ENCODE results near the gene CORIN. TPM values are rescaled to one million over a fixed set of nuclear protein-coding genes. Genes with fewer than 3 reads are reported as not detected.

Gene CORIN
- total and polyA plus RNA-seq, 2 of the 4 experiments (the other 2 are of a cell fraction): 20.3 to 24.7 TPM

DNA sequence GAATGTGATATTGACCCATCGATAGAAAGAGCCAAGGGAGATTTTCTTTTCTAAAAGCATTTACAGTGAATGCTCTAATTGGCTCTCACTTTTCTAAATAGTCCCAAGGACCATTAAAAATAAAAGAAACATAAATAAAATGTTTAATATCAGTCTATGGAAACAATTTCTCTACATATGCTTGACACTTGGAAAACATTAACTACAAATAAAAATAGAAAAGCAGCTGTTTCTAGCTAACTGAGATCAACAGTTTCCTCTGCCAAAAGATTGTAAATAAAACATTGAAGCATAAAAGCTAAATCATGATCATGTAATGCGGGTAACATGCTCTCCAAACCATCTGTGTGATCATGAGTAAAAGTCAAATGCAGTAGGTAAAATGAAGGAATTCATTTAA is 49.7 kb downstream of the CORIN start:
- Histone ChIP-seq H3K4me2 (ENCODE audit: low read depth, low read length) (no peak overlapping the region), H4K5ac (ENCODE audit: low read depth, low read length) (no peak overlapping the region), H3K9me1 (ENCODE audit: insufficient read depth, low read length) (no peaks in the 10 kb centered on the region), H2AK5ac (ENCODE audit: low read depth, low read length) (no peak overlapping the region), H3K23ac (ENCODE audit: low read depth, low read length) (no peak overlapping the region), H4K8ac (ENCODE audit: low read depth in 2 of 2, low read length in 2 of 2) (no peak overlapping the region), H2BK120ac (ENCODE audit: low read depth, low read length) (no peak overlapping the region), H3K4me3 (ENCODE audit: insufficient read depth, low read depth, low read length) (no peak overlapping the region), H3K14ac (replicated peaks; ENCODE audit: low read depth, low read length) (no peak overlapping the region), H3K4me1 (ENCODE audit: control insufficient read depth, insufficient read depth, low read length) (no peaks in the 10 kb centered on the region), H2BK5ac (ENCODE audit: low read depth, low read length, poor library complexity, severe bottlenecking) (no peak overlapping the region), H3K18ac (ENCODE audit: low read depth, low read length) (no peak overlapping the region), H3K9me3 (ENCODE audit: control insufficient read depth, insufficient read depth, low read length) (no peaks in the 10 kb centered on the region; the same call in 1 of the 2 replicates), H3K56ac (ENCODE audit: extremely low read depth, insufficient read depth, low read length) (no peak overlapping the region), H2BK20ac (ENCODE audit: low read depth, low read length) (no peak overlapping the region), H4K20me1 (ENCODE audit: insufficient read depth, low read length) (no peaks in the 10 kb centered on the region), H3K36me3 (ENCODE audit: control insufficient read depth, insufficient read depth, low read length) (no peaks in the 10 kb centered on the region), H2AK9ac (replicated peaks; ENCODE audit: low read depth, low read length, poor library complexity) (no peak overlapping the region), H3K9ac (ENCODE audit: low read depth, low read length) (no peak overlapping the region), H2AFZ (replicated peaks; ENCODE audit: low read length, poor library complexity) (no peak overlapping the region), H3K27me3 (ENCODE audit: control insufficient read depth, insufficient read depth, low read length) (no peaks in the 10 kb centered on the region; the same call in 1 of the 2 replicates), H4K91ac (ENCODE audit: insufficient read depth, low read depth, low read length) (no peak overlapping the region), H3K27ac (ENCODE audit: insufficient read depth, low read length) (no peak overlapping the region), H2BK15ac (ENCODE audit: low read depth, low read length) (no peak overlapping the region), H3K4ac (ENCODE audit: low read depth, low read length) (no peak overlapping the region), H3K79me1 (ENCODE audit: low read depth in 1 of 2, low read length in 2 of 2) (no peaks in the 10 kb centered on the region)
- POLR2A ChIA-PET (ENCODE audit: unreplicated experiment): no interaction called here
- WGBS, 2 experiments (ENCODE audit: extremely low coverage in 2 of 2, insufficient read length in 1 of 2): no CpG with 5 or more reads among the region's 2 CpGs
- CTCF ChIA-PET: no interaction called here
- DNase-seq: no peak
- no TSS peak for BruUV-seq (replicated peaks)
- no peak for ATAC-seq (ENCODE audit: low read depth)
- in situ Hi-C loops (cut with MboI; ENCODE audit: low sequenced_read_pairs) (no loop called here), intact Hi-C loops (cut with micrococcal nuclease) (no loop called here), dilution Hi-C loops (cut with HindIII; ENCODE audit: low sequenced_read_pairs, unreplicated experiment) (no loop called here)
- TF ChIP-seq RFX5 (IDR thresholded peaks at IDR 0.05; ENCODE audit: low read depth, low read length) (no peak), CEBPB (IDR thresholded peaks at IDR 0.05; ENCODE audit: low read depth, low read length) (no peak), BHLHE40 (IDR thresholded peaks at IDR 0.05; ENCODE audit: low read depth, low read length) (no peak), CHD1 (IDR thresholded peaks at IDR 0.05; ENCODE audit: low read depth, low read length) (no peak), NFE2L2 (IDR thresholded peaks at IDR 0.05; ENCODE audit: low read depth, low read length) (no peak), MXI1 (IDR thresholded peaks at IDR 0.05; ENCODE audit: borderline replicate concordance, low read depth, low read length) (no peak), RCOR1 (IDR thresholded peaks at IDR 0.05; ENCODE audit: insufficient replicate concordance, low read length) (no peak), POLR2A (IDR thresholded peaks at IDR 0.05; ENCODE audit: low read depth, low read length) (no peak), FOS (IDR thresholded peaks at IDR 0.05; ENCODE audit: low read depth, low read length) (no peak), MAZ (IDR thresholded peaks at IDR 0.05; ENCODE audit: borderline replicate concordance, low read depth, low read length) (no peak), MAFK (IDR thresholded peaks at IDR 0.05; ENCODE audit: low read depth, low read length) (no peak), RAD21 (IDR thresholded peaks at IDR 0.05; ENCODE audit: low read length) (no peak), SMC3 (IDR thresholded peaks at IDR 0.05; ENCODE audit: low read depth, low read length) (no peak)
- TF ChIP-seq, protein P1, sequence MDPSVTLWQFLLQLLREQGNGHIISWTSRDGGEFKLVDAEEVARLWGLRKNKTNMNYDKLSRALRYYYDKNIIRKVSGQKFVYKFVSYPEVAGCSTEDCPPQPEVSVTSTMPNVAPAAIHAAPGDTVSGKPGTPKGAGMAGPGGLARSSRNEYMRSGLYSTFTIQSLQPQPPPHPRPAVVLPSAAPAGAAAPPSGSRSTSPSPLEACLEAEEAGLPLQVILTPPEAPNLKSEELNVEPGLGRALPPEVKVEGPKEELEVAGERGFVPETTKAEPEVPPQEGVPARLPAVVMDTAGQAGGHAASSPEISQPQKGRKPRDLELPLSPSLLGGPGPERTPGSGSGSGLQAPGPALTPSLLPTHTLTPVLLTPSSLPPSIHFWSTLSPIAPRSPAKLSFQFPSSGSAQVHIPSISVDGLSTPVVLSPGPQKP (IDR thresholded peaks at IDR 0.05; ENCODE audit: borderline replicate concordance, low read depth, low read length): no peak
- TF ChIP-seq, protein P2, sequence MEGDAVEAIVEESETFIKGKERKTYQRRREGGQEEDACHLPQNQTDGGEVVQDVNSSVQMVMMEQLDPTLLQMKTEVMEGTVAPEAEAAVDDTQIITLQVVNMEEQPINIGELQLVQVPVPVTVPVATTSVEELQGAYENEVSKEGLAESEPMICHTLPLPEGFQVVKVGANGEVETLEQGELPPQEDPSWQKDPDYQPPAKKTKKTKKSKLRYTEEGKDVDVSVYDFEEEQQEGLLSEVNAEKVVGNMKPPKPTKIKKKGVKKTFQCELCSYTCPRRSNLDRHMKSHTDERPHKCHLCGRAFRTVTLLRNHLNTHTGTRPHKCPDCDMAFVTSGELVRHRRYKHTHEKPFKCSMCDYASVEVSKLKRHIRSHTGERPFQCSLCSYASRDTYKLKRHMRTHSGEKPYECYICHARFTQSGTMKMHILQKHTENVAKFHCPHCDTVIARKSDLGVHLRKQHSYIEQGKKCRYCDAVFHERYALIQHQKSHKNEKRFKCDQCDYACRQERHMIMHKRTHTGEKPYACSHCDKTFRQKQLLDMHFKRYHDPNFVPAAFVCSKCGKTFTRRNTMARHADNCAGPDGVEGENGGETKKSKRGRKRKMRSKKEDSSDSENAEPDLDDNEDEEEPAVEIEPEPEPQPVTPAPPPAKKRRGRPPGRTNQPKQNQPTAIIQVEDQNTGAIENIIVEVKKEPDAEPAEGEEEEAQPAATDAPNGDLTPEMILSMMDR (conservative IDR thresholded peaks at IDR 0.05; ENCODE audit: low read depth, low read length): no peak
- TF ChIP-seq, protein P3, sequence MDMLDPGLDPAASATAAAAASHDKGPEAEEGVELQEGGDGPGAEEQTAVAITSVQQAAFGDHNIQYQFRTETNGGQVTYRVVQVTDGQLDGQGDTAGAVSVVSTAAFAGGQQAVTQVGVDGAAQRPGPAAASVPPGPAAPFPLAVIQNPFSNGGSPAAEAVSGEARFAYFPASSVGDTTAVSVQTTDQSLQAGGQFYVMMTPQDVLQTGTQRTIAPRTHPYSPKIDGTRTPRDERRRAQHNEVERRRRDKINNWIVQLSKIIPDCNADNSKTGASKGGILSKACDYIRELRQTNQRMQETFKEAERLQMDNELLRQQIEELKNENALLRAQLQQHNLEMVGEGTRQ (IDR thresholded peaks at IDR 0.05; ENCODE audit: low read depth, low read length): no peak
